ENCODE results near the gene ECI1.

GRCh38 chr16:2250652-2251295, 613 bp downstream of the ECI1 start:
- TF ChIP-seq CTCF (IDR thresholded peaks at IDR 0.05; ENCODE audit: poor library complexity): no peak
- TF ChIP-seq EZH2phosphoT487 (IDR thresholded peaks at IDR 0.05; ENCODE audit: low read depth, severe bottlenecking, unreplicated experiment): no peak
- no peak for TF ChIP-seq EZH2 (IDR thresholded peaks at IDR 0.05; ENCODE audit: borderline replicate concordance)

All from hepatocyte (in vitro differentiated cells).